NCI-H82 (cell line): ENCODE results near the gene ARHGEF10L.
"Not testable (repeated sequence)": the region's sequence is repeated elsewhere in the genome, so short reads cannot be mapped to it uniquely, and the experiment has no call there.

Source experiments
- DNase-seq: peaks from one replicate; lab custom pipeline; 2025; lab: John Stamatoyannopoulos, UW

Gene ARHGEF10L

GRCh38 chr1:17742583-17742982 is 203.1 kb downstream of the ARHGEF10L start:
- no peak for DNase-seq

- DNase-seq = no peak
Measured at GRCh38 chr1:17743008-17743647, 203.6 kb downstream of the ARHGEF10L start.

GRCh38 chr1:17743925-17744324 is 204.4 kb downstream of the ARHGEF10L start:
- no peak for DNase-seq

- DNase-seq = peak; percentile 54
Measured at GRCh38 chr1:17744666-17745478, 205.4 kb downstream of the ARHGEF10L start.

GRCh38 chr1:17745479-17745955 is 206.0 kb downstream of the ARHGEF10L start:
- peak; percentile 54 for DNase-seq

- not testable (repeated sequence) for DNase-seq
Measured at GRCh38 chr1:17746281-17746680, 206.8 kb downstream of the ARHGEF10L start.

GRCh38 chr1:17746920-17747319 is 207.4 kb downstream of the ARHGEF10L start:
- peak; percentile 52 for DNase-seq
